ENCODE results near the gene FCMR. TPM values are rescaled to one million over a fixed set of nuclear protein-coding genes. Genes with fewer than 3 reads are reported as not detected.

FCMR gene
- total and polyA plus RNA-seq, 9 of the 15 experiments (the other 6 are each of a cell fraction or from before 2014, with no cell fraction given) = 0.11 to 0.82 (median 0.20) TPM; not detected in 5

- TF ChIP-seq THAP12 (CRISPR knock-in tag; IDR thresholded peaks at IDR 0.05) = peak; percentile 14; the same call in 1 of the 2 replicates
- TF ChIP-seq CBX5 (IDR thresholded peaks at IDR 0.05; ENCODE audit: borderline replicate concordance, low read depth) = no peak
- no peak for TF ChIP-seq POLR2A (conservative IDR thresholded peaks at IDR 0.05)
- peak; percentile 24; the same call in 1 of the 2 replicates for TF ChIP-seq EGR1 (conservative IDR thresholded peaks at IDR 0.05)
- TF ChIP-seq E2F1 (CRISPR knock-in tag; IDR thresholded peaks at IDR 0.05) = no peak
- no peak for TF ChIP-seq ZNF253 (CRISPR knock-in tag; conservative IDR thresholded peaks at IDR 0.05)
- no peak for TF ChIP-seq SIRT6 (IDR thresholded peaks at IDR 0.05; ENCODE audit: low read depth, low read length)
- peak; percentile 91; the same call in 1 of the 2 replicates for TF ChIP-seq CBX1 (IDR thresholded peaks at IDR 0.05; ENCODE audit: low read depth)
- TF ChIP-seq FUS (optimal IDR thresholded peaks at IDR 0.05; ENCODE audit: low read depth, low read length) = no peak
- TF ChIP-seq ETV5 (CRISPR knock-in tag; IDR thresholded peaks at IDR 0.05; ENCODE audit: low read depth) = no peak
- TF ChIP-seq TEAD4 (IDR thresholded peaks at IDR 0.05; ENCODE audit: low read length) = no peak
- no peak for TF ChIP-seq TEAD4 (CRISPR knock-in tag; IDR thresholded peaks at IDR 0.05; ENCODE audit: borderline replicate concordance)
- TF ChIP-seq, protein P1, sequence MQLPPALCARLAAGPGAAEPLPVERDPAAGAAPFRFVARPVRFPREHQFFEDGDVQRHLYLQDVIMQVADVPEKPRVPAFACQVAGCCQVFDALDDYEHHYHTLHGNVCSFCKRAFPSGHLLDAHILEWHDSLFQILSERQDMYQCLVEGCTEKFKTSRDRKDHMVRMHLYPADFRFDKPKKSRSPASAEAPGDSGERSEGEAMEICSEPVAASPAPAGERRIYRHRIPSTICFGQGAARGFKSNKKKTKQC (CRISPR knock-in tag; IDR thresholded peaks at IDR 0.05) = no peak
- TF ChIP-seq ADNP (tag; IDR thresholded peaks at IDR 0.05) = no peak
- TF ChIP-seq POLR2B (IDR thresholded peaks at IDR 0.05; ENCODE audit: low read depth, partially characterized antibody) = no peak
Measured at GRCh38 chr1:206924592-206925105, 2.9 kb upstream of the FCMR start (continued).

All from K562 (cell line).